Measurements from ENCODE around the gene F12. TPM values are rescaled to one million over a fixed set of nuclear protein-coding genes. Genes with fewer than 3 reads are reported as not detected.

The F12 gene
- total and polyA plus RNA-seq, 2 of the 8 experiments (the other 6 are each of a cell fraction or from before 2014, with no cell fraction given), result 6.5 to 7.8 TPM

DNA sequence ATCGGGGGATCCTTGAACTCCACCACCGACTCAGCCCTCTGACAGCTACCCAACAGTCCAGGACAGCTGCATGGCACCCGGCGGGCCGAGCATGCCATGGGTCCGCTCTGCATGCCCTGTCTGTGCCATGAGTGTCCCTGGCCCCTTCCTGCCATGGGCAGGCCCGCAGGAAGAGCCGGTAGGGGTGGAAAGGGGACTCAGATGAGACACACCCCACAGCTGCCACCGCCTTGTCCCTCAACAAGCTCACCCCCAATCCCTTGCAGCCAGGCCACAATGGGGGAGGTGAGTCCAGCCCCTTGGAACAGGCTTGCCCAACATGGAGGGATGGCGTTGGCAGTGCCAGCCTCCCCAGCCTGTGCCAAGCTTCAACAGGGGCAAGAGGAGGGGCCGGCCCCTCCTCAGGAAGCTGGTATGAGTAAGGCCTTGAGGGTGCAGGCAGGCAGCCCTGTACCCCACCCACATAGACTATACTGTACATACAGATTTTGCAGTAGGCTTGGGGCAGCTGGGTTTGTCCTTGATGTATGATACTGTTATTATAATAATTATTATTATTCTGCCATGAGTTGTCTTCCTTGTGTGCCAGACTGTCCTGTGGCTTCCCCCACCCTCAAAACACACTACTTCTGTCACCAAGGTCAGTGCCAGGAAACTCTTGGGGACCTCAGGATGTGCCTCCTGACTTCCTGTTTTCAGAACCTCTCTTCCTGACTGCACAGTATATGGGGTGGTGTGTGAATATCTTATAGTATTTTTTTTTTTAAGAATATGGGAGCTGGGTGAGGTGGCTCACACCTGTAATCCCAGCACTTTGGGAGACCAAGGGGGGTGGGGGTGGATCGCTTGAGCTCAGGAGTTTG, 37.1 kb downstream of the F12 start (continued):
- TF ChIP-seq SAP30 (IDR thresholded peaks at IDR 0.05; ENCODE audit: insufficient read depth, insufficient replicate concordance, low read length) (no peak), SIN3A (conservative IDR thresholded peaks at IDR 0.05 in 1 of 2, IDR thresholded peaks at IDR 0.05 in 1 of 2; ENCODE audit: low read depth in 1 of 2, low read length in 2 of 2) (no peak)
